ENCODE data around the gene SP110. TPM values are rescaled to one million over a fixed set of nuclear protein-coding genes. Genes with fewer than 3 reads are reported as not detected.

The SP110 gene
- total RNA-seq, 1 experiment from 2014 or later: 3.5 TPM

DNA sequence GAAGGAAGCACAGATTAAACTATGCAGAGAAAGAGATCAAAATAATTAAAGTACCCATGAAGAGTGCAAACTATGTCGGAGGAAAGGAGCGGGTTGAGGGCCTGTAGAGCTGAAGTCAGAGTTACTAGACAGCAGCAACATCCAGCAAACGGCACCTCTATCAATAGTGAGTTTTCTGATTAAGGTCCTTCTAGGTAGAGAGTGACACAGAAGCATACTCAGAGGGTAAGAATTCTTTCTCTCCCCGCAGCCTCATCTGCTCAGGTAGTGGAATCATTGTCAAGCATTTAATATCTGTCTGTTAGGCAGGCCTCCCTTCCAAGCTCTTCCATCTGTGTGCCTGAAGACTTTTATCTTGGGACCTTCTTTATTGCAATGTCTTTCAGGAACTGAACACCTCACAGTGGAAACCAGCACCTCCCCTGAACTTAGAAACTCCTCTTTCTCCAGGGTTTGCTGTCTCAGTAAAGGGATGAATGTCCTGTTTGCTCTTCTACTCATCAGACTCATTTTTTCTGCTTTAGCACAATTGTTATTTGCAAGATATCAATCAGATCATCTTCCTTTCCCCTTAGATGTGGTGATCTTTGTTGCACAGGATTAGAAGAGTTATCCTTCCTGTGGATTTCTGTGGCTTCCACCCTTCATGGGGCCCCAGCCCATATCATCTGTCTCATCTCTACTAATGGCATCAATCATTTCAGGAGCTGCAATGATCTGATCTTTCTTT, 34.5 kb upstream of the SP110 start:
- Histone ChIP-seq H3K79me2 (ENCODE audit: low read length) (no peaks in the 10 kb centered on the region), H3K9me3 (ENCODE audit: low read length) (no peaks in the 10 kb centered on the region), H3K4me1 (ENCODE audit: insufficient read depth, low read length) (no peaks in the 10 kb centered on the region), H3K4me2 (ENCODE audit: low read length) (no peak overlapping the region), H3K9ac (ENCODE audit: low read length) (no peak overlapping the region), H3F3A (ENCODE audit: low read length, unreplicated experiment) (no peaks in the 10 kb centered on the region), H2AFZ (ENCODE audit: low read length) (no peak overlapping the region), H3K36me3 (ENCODE audit: low read depth, low read length) (no peaks in the 10 kb centered on the region), H4K20me1 (ENCODE audit: low read length) (no peaks in the 10 kb centered on the region), H3K27me3 (ENCODE audit: low read length) (peaks cover 13% of the 10 kb centered on the region), H3K27ac (ENCODE audit: low read length) (no peak overlapping the region), H3K9me2 (replicated peaks; ENCODE audit: low read length) (no peaks in the 10 kb centered on the region), H3K4me3 (ENCODE audit: low read length) (no peak overlapping the region)
- POLR2A ChIA-PET (ENCODE audit: unreplicated experiment): no interaction called here
- CTCF ChIA-PET: no interaction called here
- no peak for DNase-seq
- no peak for TF ChIP-seq EZH2phosphoT487 (IDR thresholded peaks at IDR 0.05; ENCODE audit: borderline replicate concordance, low read length)
- TF ChIP-seq EZH2 (IDR thresholded peaks at IDR 0.05; ENCODE audit: low read length, unreplicated experiment): no peak
- TF ChIP-seq, protein P1, sequence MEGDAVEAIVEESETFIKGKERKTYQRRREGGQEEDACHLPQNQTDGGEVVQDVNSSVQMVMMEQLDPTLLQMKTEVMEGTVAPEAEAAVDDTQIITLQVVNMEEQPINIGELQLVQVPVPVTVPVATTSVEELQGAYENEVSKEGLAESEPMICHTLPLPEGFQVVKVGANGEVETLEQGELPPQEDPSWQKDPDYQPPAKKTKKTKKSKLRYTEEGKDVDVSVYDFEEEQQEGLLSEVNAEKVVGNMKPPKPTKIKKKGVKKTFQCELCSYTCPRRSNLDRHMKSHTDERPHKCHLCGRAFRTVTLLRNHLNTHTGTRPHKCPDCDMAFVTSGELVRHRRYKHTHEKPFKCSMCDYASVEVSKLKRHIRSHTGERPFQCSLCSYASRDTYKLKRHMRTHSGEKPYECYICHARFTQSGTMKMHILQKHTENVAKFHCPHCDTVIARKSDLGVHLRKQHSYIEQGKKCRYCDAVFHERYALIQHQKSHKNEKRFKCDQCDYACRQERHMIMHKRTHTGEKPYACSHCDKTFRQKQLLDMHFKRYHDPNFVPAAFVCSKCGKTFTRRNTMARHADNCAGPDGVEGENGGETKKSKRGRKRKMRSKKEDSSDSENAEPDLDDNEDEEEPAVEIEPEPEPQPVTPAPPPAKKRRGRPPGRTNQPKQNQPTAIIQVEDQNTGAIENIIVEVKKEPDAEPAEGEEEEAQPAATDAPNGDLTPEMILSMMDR (conservative IDR thresholded peaks at IDR 0.05; ENCODE audit: low read depth, low read length): no peak
- ATAC-seq: no peak
- intact Hi-C loops (cut with micrococcal nuclease): no loop called here
- no TSS peak for BruUV-seq (replicated peaks)

DNA sequence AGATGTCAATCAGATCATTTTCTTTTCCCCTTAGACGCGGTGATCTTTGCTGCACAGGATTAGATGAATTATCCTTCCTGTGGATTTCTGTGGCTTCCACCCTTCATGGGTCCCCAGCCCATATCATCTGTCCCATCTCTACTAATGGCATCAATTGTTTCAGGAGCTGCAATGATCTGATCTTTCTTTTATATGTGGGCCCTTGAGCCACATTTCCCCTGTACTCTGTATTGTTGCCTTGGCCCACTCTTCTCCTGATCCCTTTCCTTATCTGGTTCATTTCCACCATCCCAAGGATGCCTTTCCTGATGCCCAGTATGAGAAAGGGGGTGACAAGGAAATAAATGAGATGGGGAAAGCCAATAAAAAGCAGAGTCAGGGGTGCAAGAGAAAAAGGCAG, 30.4 kb upstream of the SP110 start:
- no peaks in the 10 kb centered on the region for H4K20me1 ChIP-seq (ENCODE audit: low read length)
- peaks cover 15% of the 10 kb centered on the region for H3K27me3 ChIP-seq (ENCODE audit: low read length)
- no TSS peak for BruUV-seq (replicated peaks)
- TF ChIP-seq EZH2phosphoT487 (IDR thresholded peaks at IDR 0.05; ENCODE audit: borderline replicate concordance, low read length): no peak
- TF ChIP-seq, protein P1 (conservative IDR thresholded peaks at IDR 0.05; ENCODE audit: low read depth, low read length): no peak
- no peak for TF ChIP-seq EZH2 (IDR thresholded peaks at IDR 0.05; ENCODE audit: low read length, unreplicated experiment)
- H3K79me2 ChIP-seq (ENCODE audit: low read length): no peaks in the 10 kb centered on the region
- no peak for ATAC-seq
- H3K9me2 ChIP-seq (replicated peaks; ENCODE audit: low read length): no peaks in the 10 kb centered on the region
- no peak overlapping the region for H3K4me2 ChIP-seq (ENCODE audit: low read length)
- H3K36me3 ChIP-seq (ENCODE audit: low read depth, low read length): no peaks in the 10 kb centered on the region
- H3F3A ChIP-seq (ENCODE audit: low read length, unreplicated experiment): no peaks in the 10 kb centered on the region
- H2AFZ ChIP-seq (ENCODE audit: low read length): no peak overlapping the region
- ChIA-PET POLR2A (ENCODE audit: unreplicated experiment) (no interaction called here), CTCF (no interaction called here)
- H3K4me3 ChIP-seq (ENCODE audit: low read length): no peak overlapping the region
- H3K27ac ChIP-seq (ENCODE audit: low read length): no peak overlapping the region
- intact Hi-C loops (cut with micrococcal nuclease): no loop called here
- no peaks in the 10 kb centered on the region for H3K9me3 ChIP-seq (ENCODE audit: low read length)
- no peaks in the 10 kb centered on the region for H3K4me1 ChIP-seq (ENCODE audit: insufficient read depth, low read length)
- no peak for DNase-seq
- no peak overlapping the region for H3K9ac ChIP-seq (ENCODE audit: low read length)

DNA sequence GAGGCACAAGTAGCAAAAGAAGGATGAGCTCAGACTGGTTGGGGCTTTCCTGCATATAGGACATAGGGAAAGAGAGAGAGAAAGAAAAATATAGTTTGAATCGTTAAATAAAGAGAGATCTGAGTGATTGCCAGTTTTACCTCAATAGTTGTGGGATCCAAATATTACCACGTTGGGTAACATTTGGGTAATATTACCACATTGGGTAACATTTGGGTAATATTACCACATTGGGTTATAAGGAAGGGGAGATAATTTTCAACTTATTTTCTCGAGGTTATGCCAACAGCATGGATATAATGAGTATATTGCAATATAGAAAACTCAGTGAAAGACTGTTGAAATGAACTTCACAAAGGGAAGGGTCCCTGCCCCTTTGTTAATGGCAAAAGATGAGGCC, 26.4 kb upstream of the SP110 start:
- intact Hi-C loops (cut with micrococcal nuclease): no loop called here
- H3K27me3 ChIP-seq (ENCODE audit: low read length): 0 out of 2 replicates have a peak, but pooled peaks cover 3% of the 10 kb centered on the region
- no peak overlapping the region for H3K27ac ChIP-seq (ENCODE audit: low read length)
- no peaks in the 10 kb centered on the region for H3F3A ChIP-seq (ENCODE audit: low read length, unreplicated experiment)
- no peak overlapping the region for H3K4me3 ChIP-seq (ENCODE audit: low read length)
- no TSS peak for BruUV-seq (replicated peaks)
- H3K36me3 ChIP-seq (ENCODE audit: low read depth, low read length): no peaks in the 10 kb centered on the region
- H3K4me1 ChIP-seq (ENCODE audit: insufficient read depth, low read length): no peaks in the 10 kb centered on the region
- no peak for ATAC-seq
- no peak for DNase-seq
- no peak overlapping the region for H3K4me2 ChIP-seq (ENCODE audit: low read length)
- H3K9me3 ChIP-seq (ENCODE audit: low read length): no peaks in the 10 kb centered on the region
- POLR2A ChIA-PET (ENCODE audit: unreplicated experiment): no interaction called here
- no peaks in the 10 kb centered on the region for H4K20me1 ChIP-seq (ENCODE audit: low read length)
- H3K79me2 ChIP-seq (ENCODE audit: low read length): no peaks in the 10 kb centered on the region
- H3K9me2 ChIP-seq (replicated peaks; ENCODE audit: low read length): no peaks in the 10 kb centered on the region
- TF ChIP-seq EZH2 (IDR thresholded peaks at IDR 0.05; ENCODE audit: low read length, unreplicated experiment): no peak
- TF ChIP-seq, protein P1 (conservative IDR thresholded peaks at IDR 0.05; ENCODE audit: low read depth, low read length): no peak
- TF ChIP-seq EZH2phosphoT487 (IDR thresholded peaks at IDR 0.05; ENCODE audit: borderline replicate concordance, low read length): no peak
- no peak overlapping the region for H3K9ac ChIP-seq (ENCODE audit: low read length)
- CTCF ChIA-PET: no interaction called here
- H2AFZ ChIP-seq (ENCODE audit: low read length): no peak overlapping the region

All from PC-3 (cell line).